T47D (cell line): ENCODE results near the gene SEC14L3.
A peak's percentile ranks its signal among the peaks of the same experiment; 100 is the strongest.

Experiments
- DNase-seq, 2 experiments: peaks; one replicate each; pipeline versions ENCODE4 v3.0.0 to v3.0.0-alpha.2; 2011 to 2012; ENCODE audit warnings: low read depth in 1 of 2, low spot score in 1 of 2
- JUND ChIP-seq: IDR thresholded peaks from 2 replicates; pipeline ENCODE4 v1.6.1; 2012; ENCODE audit warnings: low read depth
- in situ Hi-C: cut with HindIII; loops from 2 replicates; pipeline ENCODE4 v1.10.0; 2016; ENCODE audit warnings: low sequenced_read_pairs, low pct_unique_long_range_greater_than_20kb

SEC14L3 gene

GRCh38 chr22:30423301-30423958 is 48.4 kb downstream of the SEC14L3 start:
- TF ChIP-seq JUND, result no peak
- peak in 1 of 2 experiments; percentile 28 for DNase-seq
- in situ Hi-C loops, result no loop called here

- no peak for TF ChIP-seq JUND
- in situ Hi-C loops, result no loop called here
- DNase-seq, result no peak
These were observed 49.1 kb downstream of the SEC14L3 start for GRCh38 chr22:30422481-30423300.

- DNase-seq, result no peak
- TF ChIP-seq JUND, result no peak
- in situ Hi-C loops, result no loop called here
These were observed 49.9 kb downstream of the SEC14L3 start for GRCh38 chr22:30421695-30422480.

- in situ Hi-C loops, result no loop called here
- DNase-seq, result no peak
- no peak for TF ChIP-seq JUND
These were observed 51.3 kb downstream of the SEC14L3 start for GRCh38 chr22:30420347-30421125.

- in situ Hi-C loops, result no loop called here
- TF ChIP-seq JUND, result no peak
- DNase-seq, result no peak
These were observed 55.0 kb downstream of the SEC14L3 start for GRCh38 chr22:30416837-30417236.

- in situ Hi-C loops, result no loop called here
- TF ChIP-seq JUND, result no peak
- DNase-seq, result no peak
These were observed 55.4 kb downstream of the SEC14L3 start for GRCh38 chr22:30416403-30416802.

- in situ Hi-C loops, result no loop called here
- no peak for DNase-seq
- no peak for TF ChIP-seq JUND
These were observed 57.2 kb downstream of the SEC14L3 start for GRCh38 chr22:30414525-30415047.

GRCh38 chr22:30413745-30414524 is 57.9 kb downstream of the SEC14L3 start:
- TF ChIP-seq JUND, result no peak
- in situ Hi-C loops, result no loop called here

GRCh38 chr22:30413001-30413400 is 58.8 kb downstream of the SEC14L3 start:
- no peak for TF ChIP-seq JUND
- DNase-seq, result no peak
- in situ Hi-C loops, result no loop called here

More at GRCh38 chr22:30413745-30414524, 57.9 kb downstream of the SEC14L3 start:
- DNase-seq, result no peak

- no peak for DNase-seq
- TF ChIP-seq JUND, result no peak
- in situ Hi-C loops, result no loop called here
These were observed 60.0 kb downstream of the SEC14L3 start for GRCh38 chr22:30411780-30412179.
